Kasumi-1 (cell line): Measurements from ENCODE around the gene BICD2.
A peak's percentile ranks its signal among the peaks of the same experiment; 100 is the strongest.

Experiments used
- DNase-seq, 2 experiments: peaks; one replicate each; lab custom pipeline; 2025; lab: John Stamatoyannopoulos, UW

BICD2 gene

GRCh38 chr9:92668746-92669526 is 95.7 kb downstream of the BICD2 start:
- DNase-seq, result peak in 1 of 2 experiments; percentile 24

- DNase-seq, result no peak
Observed at GRCh38 chr9:92666912-92667532, 97.6 kb downstream of the BICD2 start.

GRCh38 chr9:92666236-92666635 is 98.4 kb downstream of the BICD2 start:
- DNase-seq, result no peak

- DNase-seq, result no peak
Observed at GRCh38 chr9:92665836-92666235, 98.8 kb downstream of the BICD2 start.

- DNase-seq, result no peak
Observed at GRCh38 chr9:92664394-92665152, 100.1 kb downstream of the BICD2 start.

DNA sequence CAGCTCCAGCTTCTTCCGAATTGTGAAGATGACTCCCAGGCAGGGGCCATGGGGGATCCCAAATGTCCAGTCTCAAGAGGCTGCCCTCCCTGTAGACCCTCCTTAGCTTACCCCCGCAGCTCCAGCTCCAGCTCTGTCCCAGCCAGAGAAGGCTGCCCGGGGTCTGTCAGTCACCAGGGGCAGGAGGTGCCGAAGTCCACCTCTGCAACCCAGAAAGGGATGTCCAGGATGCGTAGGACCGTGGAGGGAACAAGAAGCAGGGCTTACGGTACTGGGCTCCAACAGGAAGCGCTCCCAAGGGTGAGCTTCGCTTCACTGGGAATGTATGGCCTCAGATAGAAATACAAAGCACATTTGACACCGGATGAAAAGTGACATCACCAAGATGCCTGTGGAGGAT is 100.7 kb downstream of the BICD2 start:
- DNase-seq, result no peak

DNA sequence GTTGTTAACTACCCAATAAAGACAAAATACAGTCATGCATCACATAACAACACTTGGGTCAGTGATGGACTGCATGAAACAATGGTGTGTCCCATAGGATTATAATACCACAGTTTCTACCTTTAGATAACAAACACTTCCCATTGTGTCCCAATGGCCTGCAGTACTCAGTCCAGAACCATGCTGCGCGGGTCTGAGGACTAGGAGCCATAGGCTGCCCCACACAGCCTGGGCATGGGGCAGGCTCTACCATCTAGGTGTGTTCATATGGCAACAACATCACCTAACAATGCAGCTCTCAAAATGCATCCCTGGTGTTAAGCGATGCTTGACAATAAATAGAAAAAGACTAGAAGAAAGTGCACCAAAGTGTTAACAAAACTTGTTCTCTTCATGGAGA is 101.5 kb downstream of the BICD2 start:
- DNase-seq, result no peak

DNA sequence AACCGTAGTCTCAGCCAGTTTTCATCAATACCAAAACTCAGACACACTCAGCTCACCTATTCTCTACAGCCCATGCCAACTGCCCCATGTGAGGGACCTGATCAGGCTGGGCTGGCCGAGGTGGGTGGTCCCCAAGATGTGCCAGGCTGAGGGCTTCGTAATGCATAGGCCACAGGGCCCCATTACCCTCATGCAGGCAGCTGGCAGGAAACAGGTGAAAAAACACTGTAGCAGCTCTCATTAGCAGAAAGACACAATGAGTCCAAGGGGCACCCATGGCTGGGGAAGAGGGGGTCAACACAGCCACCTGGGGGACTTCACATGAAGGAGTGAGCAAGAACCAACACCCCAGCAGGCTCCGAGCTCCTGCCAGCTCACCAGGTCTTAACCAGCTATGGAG is 102.9 kb downstream of the BICD2 start:
- DNase-seq, result no peak
